DMS114 treated with DMSO at 0.1 percent for 48 hours (cell line): ENCODE data around the gene MEF2C.
"Not testable (repeated sequence)": the region's sequence is repeated elsewhere in the genome, so short reads cannot be mapped to it uniquely, and the experiment has no call there.

Experiments
- DNase-seq: peaks from one replicate; lab custom pipeline; 2025; ENCODE audit not compliant: unreplicated experiment; lab: John Stamatoyannopoulos, UW

MEF2C gene

DNA sequence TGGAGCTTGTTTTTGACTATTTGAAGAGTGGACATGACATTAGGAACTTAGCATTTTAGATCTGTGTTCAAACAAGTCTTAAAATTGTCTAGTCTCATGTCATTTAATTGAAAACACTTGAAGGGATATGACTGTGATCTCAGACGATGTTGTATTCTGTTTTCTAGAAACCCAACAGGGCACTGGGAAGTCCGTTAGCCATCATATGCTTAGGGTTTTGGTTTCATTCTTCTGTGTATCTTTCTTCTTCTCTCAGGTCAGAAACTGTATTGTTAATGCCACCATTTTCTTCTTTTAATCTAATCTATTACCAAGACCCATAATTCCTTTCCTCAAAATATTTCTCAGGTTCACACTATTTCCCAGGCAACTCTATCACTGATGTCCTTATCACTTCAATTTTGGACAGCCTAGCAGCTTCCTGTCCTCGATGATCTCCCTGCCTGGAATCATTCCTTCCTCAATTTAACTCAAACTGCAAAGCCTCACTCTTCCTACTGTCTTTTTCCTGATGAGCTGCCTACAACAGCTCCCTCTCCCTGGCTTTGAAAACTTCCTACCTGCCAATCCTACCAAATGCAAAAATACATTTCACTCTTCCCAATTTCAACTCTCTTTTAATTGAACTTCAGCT, 77.7 kb downstream of the MEF2C start:
- no peak for DNase-seq

DNA sequence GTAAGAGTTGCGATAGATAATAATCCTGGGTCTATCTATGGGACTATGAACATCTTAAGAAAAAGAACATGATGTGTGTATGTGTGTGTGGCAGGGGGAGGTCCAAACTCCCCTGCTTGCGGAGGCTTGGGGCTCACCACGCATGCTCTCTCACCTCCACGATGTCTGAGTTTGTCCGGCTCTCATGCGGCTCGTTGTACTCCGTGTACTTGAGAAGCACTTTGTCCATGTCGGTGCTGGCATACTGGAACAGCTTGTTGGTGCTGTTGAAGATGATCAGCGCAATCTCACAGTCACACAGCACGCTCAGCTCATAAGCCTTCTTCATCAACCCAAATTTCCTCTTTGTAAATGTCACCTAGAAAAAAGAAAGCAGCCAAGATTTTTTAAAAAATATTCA, 78.5 kb downstream of the MEF2C start:
- no peak for DNase-seq

DNA sequence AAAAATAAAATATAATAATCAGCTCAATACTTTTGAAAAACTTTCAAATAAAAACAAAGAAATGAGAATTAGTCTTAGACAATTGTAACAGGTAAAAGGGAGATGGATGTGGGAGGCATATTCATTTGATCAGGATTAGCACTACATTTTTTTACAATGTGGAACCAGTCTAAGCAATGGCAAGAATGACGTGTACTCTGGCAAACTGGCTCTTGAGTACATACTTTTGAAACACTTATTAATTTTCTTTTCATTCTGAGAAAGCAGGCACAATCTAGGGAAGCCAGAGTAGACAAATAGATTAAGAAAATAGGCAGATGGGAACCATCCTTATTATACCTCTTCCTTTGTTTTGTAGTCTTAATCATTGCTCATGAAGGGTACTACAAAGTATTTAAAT, 79.7 kb downstream of the MEF2C start:
- DNase-seq, result no peak

DNA sequence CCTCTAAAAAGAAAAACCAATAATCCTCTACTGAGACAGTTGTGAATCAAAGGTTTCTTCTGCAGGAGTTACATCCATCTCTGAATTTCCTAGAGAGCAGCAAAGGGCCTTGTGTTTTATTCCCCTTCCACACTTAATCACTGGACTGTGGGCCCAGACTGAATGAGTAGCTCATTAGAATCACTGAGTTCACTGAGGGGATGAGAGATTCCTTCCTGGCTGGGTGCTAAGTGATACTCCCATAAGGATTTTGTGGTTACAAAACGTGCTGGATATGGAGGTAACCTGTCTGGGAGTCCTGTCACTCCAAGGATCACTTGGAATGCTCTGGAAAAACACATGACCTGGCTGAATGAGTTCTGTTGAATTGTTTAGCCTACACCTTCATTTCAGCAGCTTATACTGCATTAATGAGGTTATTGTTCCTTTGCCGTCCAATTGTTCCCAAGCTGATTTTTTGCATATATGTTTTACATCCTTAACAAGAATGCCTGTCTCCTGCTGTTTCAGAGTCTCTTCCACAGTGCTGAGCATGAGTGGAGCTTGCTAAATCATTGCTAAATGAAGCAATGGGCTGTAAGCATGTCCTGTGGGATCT, 82.9 kb downstream of the MEF2C start:
- DNase-seq, result no peak

DNA sequence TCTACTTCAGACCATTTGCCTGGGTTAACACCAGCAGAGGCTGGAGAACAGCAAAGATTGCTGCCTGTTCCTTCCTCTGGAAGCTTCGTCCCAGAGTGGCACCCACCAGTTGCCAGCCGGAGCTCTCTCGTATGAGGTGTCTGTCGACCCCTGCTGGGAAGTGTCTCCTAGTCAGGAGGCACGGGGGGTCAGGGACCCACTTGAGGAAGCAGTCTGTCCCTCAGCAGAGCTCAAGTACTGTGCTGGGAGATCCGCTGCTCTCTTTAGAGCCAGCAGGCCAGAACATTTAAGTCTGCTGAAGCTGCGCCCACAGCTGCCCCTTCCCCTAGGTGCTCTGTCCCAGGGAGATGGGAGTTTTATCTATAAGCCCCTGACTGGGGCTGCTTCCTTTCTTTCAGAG, 84.1 kb downstream of the MEF2C start:
- DNase-seq, result not testable (repeated sequence)

DNA sequence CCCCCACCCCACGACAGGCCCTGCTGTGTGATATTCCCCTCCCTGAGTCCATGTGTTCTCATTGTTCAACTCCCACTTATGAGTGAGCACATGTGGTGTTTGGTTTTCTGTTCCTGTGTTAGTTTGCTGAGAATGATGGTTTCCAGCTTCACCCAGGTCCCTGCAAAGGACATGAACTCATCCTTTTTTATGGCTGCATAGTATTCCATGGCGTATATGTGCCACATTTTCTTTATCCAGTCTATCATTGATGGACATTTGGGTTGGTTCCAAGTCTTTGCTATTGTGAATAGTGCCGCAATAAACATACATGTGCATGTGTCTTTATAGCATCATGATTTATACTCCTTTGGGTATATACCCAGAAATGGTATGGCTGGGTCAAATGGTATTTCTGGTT, 89.2 kb downstream of the MEF2C start:
- DNase-seq, result not testable (repeated sequence)

DNA sequence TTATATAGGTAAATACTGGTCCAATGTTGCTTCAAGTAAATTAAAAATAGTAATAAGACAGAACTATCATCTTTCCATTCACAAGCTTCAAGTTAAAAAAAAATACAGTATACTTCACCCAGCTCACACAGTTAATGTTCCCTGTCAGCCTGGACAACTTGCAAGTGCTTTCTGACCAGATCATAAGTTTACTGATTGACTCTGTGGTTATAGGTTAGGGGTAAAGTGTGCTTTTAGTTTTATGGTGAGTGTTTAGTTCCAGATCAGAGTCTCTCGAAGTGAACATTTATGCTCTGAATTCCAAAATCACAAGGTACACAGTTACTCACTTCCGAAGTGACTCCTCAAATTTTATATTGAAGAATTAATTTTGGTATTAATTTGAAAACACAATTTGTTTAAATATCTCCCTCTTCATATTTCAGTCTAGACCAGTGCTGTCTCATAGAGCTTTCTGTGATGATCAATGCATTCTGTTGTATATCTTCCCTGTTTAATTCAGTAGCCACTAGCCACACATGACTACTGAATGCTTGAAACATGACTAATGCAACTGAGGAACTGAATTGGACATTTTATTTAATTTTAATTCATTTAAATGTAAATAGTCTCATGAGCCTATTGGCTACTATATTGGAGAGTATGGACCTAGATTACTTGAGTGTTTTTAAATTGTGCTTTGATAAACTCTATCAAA, 90.7 kb downstream of the MEF2C start:
- no peak for DNase-seq

DNA sequence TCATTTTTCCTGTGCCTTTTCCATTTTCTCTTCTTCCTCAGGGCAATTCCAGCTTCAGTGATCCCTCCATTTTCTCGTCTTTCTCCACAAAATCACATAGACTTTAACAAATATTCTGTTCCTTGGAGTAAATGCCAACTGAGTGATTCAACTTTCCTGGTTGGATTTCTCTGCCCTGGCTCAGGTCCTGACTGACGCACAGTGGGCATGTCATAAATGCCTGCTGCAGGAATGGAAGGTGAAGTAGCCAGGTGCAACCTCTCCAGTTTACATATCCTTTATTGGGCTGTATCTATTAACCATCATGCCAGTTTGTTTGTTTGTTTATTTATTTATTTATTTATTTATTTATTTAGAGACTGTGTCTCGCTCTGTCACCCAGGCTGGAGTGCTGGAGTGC, 95.1 kb downstream of the MEF2C start:
- no peak for DNase-seq

DNA sequence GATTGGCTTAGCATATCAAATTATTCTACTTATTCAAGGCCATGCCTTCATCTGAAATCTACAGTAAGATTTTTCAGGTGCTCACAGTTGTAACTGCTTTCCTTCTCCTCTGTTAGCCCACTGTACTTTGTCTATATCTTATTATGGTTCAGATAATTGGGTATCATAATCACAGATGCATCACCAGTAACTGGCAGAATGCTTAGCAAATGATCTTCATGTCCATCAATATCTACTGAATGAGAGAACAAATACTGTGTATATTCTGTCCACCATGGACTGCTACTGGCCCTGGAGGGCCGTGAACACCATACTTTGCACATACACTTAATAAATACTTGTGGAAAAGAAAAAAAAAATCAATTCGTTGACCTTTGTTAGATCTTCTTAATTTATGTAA, 96.2 kb downstream of the MEF2C start:
- no peak for DNase-seq

DNA sequence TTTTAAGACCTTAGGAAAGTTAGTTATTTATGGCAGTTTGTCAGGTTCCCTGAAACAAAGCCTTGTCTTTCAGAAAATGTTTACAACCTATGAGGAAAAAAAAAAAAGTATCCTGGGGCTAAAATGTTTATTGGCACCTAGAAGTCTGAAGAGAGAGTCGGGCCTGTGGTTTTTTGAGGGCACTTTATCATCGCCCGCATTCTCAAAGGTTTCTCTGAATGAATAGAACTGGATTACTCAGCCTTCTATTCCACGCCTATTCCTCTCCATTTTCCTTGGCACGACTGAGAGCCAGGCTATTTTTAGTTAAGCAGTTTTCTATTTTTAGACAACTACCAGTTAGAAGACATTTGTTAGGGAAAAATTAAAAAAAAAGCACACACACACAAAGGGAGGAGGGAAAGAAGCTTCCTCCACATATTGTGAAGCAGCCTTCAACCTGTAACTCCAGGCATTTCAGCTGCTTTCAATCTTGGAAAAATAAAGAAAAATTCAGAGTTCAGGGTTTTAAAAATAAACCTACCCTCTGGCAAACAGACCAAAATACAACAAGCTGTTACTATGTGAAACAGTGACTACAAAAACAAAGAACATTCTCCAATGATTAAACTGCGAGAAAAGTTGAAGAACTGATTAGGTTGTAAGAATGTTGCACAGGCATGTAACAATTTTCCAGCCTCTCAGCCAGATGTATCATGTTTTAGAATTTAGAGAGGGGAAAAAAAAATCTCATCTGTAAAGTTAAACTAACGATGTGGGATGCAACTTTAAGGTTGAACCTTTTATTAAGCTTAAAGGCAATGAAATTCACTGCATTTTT, 97.0 kb downstream of the MEF2C start:
- DNase-seq, result no peak

DNA sequence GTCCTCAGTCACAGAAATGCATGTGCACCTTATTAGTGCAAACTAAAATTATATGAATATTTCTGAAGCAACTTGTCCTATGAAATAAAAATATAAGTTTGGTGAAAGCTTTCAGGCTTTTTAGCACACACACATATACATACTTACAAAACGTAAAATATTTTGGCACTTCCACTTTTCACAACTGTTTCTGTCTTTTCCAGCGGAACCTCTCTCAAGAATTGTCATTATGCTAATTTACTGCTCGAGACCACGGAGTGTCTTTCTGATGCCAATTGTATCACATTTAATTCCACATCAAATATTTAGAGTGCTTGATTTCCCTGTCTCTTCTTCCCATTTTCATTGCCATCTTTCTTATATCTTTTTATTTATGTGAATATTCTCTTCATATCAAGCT, 100.4 kb downstream of the MEF2C start:
- no peak for DNase-seq

DNA sequence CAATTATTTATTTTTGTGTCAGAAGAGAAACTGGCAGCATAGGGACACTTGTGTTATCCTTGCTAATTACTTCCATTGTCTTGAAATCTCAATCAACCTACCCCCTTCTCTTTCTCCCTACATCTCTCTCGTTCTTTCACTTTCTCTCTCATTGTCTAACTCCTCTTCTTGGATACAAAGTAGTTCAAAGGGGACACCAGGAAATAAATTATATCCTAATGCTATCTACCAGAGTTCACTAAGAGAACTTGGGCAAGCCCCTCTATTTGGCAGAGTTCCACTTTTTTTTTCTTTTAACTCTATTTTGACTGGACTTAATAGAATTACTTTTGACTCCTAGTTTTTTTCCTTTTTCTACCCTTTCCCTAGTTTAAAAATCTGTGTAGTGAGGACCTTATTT, 102.2 kb downstream of the MEF2C start:
- no peak for DNase-seq

DNA sequence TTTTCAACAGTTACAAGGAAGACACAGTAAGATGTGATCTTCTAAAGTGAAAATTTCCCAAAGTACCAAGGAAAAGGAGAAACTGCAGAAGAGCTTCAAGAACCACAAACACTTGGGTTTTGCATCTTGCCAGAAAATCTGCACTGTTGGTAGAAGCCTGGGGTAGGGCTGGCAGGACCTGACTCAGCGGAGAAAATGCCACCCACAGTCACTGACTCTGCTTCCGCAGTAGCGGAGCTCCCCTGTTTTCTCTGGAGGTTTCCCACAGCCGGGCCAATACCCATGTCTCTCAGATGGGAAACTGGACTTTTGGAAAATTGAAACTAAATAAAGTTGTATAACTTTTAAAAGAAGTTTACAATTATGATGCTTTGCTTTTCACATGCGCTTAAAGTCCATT, 104.2 kb downstream of the MEF2C start:
- DNase-seq, result no peak

DNA sequence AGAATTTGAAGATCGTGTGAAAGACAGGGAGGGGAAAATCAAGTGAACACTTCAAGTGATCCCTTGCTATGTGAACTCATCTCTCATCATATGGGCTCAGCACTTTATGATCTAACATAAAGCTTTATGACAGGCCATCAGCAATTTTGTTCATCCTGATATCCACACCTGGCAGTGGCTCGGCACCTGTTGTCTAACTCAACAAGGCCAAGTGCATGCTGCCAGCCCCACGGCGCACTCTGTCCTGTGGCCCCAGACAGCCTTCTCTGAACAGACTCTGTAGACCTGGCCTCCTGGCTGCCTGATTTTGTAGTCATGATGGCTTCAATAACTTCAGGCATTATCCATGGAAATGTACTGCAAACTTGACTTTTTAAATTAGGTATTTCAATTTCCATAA, 106.3 kb downstream of the MEF2C start:
- no peak for DNase-seq

DNA sequence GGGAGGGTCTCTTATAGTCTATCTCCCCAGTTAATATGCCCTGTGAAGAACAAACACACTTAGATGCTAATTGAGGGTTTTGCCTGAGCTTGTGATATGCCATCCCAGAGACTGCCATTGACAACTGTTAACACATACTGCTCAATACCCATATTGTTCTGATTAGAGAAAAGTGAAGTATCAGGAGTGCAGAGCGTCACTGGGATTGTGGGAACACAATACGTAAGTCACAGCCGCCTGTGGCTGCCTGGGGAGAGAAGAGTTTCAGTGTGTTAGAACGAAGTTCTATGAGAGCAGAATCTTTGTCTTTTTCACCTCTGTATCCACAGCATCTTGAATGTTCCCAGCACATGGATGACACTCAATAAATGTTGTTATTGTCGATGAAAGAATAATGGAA, 110.2 kb downstream of the MEF2C start:
- no peak for DNase-seq

DNA sequence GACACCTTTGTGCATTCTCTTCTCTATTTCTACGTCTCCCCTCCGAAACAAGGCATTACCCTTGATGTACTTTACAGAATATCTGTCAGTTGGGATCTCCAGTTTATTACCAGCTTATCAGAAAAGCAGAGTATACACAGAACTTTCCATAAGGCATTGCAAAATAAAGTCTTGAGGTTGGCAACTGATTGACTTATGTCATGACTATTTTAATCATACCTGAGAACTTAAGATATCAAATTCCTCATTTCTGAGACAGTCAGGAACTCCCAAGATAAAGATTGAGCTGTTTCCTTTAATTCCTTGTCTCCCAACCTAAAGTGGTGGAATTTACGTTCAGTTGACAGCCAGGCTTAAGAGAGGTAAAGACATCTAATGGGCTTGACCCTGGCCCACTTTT, 110.9 kb downstream of the MEF2C start:
- no peak for DNase-seq

DNA sequence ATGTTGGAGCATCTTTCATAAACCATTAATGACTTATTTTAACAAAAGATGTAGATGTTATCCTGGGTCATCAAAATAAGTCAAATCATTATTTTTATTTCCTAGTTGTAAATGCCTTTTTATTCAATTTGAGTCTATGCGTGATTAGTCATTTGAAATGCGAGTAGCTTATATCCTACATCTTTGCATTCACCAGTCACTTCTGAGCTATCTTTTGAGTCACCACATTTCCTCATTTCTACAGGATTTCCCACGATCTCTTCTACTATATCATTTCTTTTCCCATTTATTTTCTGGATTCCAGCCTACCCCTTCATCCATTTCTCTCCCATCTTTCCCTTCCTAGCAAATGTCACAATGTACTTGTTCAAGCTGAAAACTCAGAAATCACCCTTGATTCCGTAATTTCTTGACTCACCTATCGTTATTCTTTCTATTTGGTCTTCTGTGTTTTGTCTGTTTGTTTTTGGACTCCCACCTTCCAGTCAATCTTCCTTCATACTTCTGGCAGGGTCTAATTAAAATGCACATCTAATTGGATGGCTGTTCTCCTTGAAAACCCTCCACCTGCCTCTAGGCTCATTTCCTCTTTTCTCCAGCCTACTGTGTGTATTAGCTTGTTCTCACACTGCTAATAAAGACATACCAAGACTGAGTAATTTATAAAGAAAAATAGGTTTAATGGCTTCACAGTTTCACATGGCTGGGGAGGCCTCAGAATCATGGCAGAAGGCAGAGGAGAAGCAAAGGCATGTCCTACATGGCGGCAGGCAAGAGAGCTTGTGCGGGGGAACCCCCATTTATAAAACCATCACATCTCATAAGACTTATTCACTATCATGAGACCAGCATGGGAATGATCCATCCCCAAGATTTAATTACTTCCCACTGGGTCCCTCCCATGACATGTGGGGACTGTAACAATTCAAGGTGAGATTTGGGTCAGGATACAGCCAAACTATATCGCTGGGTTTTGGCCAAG, 112.4 kb downstream of the MEF2C start:
- no peak for DNase-seq

DNA sequence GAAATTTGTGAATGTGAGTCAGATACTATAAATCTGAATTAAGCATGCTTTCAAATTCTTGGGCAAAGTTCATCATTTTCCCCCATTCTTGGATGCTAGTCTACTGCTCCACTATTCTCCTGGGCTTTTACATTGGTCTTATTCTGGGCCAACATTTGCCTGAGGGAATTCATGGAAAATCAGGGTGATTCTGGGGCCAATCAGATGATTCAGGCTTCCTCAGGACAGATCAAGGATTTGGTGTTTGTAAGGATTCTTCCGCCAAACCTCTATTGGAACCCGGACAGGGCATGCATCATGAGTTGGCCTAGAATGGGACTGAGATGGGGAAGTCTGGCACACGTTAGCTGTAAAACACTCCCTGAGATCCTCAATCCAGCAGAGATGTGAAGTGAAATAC, 113.8 kb downstream of the MEF2C start:
- DNase-seq, result no peak

DNA sequence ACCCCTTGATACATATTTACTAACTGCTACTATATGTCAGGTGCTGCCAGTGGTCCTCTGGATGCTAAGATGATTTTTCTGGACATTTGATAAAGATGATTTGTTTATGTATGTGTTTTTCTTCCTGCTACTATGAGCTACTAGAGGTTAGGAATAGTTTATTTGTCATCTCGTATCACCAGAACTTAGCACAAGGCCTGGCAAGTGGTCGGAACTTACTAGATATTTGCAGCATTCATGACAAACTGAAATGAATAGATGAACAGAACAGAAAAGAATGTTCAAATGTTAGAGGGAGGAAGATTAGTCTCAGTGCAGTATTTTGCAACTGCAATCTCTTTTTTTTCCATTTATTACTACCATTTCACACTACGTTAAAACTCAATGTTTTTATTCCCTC, 114.6 kb downstream of the MEF2C start:
- DNase-seq, result no peak

DNA sequence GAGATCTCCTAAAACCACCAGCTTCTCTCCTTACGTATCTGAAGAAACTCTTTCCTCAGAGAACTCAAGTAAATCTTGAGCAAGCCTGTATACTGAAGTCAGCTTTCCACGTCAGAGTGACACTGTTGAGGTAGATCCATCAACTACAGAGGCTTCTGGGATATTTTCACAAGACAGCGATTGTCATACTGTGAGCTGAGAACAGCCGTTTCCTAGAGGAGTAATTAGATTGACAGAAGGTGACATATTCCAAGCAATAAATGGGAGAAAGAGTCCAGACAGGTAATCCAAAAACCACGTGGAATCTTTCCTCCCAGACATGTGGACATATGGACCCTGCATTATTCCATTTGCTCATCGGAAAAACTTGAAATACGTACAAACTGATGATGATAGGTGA, 117.2 kb downstream of the MEF2C start:
- DNase-seq, result no peak

DNA sequence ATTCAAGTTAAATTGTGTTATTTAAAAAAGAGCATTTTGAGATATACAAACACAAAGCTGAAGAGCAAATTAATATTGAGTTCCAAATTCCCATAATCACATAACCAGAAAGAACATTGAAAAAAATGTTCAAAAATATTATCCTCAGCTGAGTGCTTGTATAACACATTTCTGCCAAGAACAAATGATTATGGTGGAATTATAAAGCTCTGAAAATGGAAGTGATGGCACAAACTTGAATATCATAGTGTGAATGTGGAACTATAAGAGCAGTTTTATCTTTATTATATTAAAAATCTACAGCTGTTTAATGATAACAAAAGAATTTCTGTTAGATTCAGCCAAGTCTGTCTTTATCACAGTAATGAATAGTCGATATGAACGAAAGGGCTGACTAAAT, 117.8 kb downstream of the MEF2C start:
- no peak for DNase-seq
